Esophagus muscularis mucosa (tissue), 4 donors: ENCODE data around the gene CCDC150.

ENCODE experiments used
- CTCF ChIP-seq, 3 experiments: fragments of 200-600 bp in 2 of 3; fragments of 450-650 bp in 1 of 3; sonication (generic) in 2 of 3; IDR thresholded peaks; one replicate each; pipeline ENCODE4 v1.5.1; 2017 to 2019; ENCODE audit warnings: antibody characterized with exemption in 3 of 3, mild to moderate bottlenecking in 2 of 3, moderate library complexity in 1 of 3
- EP300 ChIP-seq: sonication (generic); formaldehyde crosslinking; IDR thresholded peaks from one replicate; pipeline ENCODE4 v1.6.1; 2017; ENCODE audit warnings: antibody characterized with exemption
- POLR2AphosphoS5 ChIP-seq, 2 donors: sonication (generic); formaldehyde crosslinking; IDR thresholded peaks; one replicate each; pipeline ENCODE4 v1.6.1; 2017; ENCODE audit warnings: antibody characterized with exemption in 2 of 2

GRCh38 chr2:196702641-196703040 lies 63.1 kb downstream of the CCDC150 start:
- TF ChIP-seq EP300 (no peak), CTCF (IDR thresholded peaks at IDR 0.05) (no peak), POLR2AphosphoS5 (IDR thresholded peaks at IDR 0.05) (no peak)
